ENCODE measurements around the gene PI16.

- TF ChIP-seq, protein P1, sequence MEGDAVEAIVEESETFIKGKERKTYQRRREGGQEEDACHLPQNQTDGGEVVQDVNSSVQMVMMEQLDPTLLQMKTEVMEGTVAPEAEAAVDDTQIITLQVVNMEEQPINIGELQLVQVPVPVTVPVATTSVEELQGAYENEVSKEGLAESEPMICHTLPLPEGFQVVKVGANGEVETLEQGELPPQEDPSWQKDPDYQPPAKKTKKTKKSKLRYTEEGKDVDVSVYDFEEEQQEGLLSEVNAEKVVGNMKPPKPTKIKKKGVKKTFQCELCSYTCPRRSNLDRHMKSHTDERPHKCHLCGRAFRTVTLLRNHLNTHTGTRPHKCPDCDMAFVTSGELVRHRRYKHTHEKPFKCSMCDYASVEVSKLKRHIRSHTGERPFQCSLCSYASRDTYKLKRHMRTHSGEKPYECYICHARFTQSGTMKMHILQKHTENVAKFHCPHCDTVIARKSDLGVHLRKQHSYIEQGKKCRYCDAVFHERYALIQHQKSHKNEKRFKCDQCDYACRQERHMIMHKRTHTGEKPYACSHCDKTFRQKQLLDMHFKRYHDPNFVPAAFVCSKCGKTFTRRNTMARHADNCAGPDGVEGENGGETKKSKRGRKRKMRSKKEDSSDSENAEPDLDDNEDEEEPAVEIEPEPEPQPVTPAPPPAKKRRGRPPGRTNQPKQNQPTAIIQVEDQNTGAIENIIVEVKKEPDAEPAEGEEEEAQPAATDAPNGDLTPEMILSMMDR (conservative IDR thresholded peaks at IDR 0.05) = no peak
- TF ChIP-seq EZH2 (IDR thresholded peaks at IDR 0.05; ENCODE audit: low read depth) = no peak
Observed at GRCh38 chr6:37013516-37014491, 59.3 kb downstream of the PI16 start.
